C4-2B (cell line): ENCODE results near the gene OR2T29.
"Not testable (repeated sequence)": the region's sequence is repeated elsewhere in the genome, so short reads cannot be mapped to it uniquely, and the experiment has no call there.

Experiments used
- ZFX ChIP-seq: fragments of 450-650 bp; IDR thresholded peaks from 2 replicates; pipeline ENCODE4 v1.6.1; 2017
- TF ChIP-seq, protein P1 (sequence below): fragments of 450-650 bp; conservative IDR thresholded peaks from 2 replicates; pipeline ENCODE4 v1.5.1; 2017; ENCODE audit warnings: mild to moderate bottlenecking

DNA sequence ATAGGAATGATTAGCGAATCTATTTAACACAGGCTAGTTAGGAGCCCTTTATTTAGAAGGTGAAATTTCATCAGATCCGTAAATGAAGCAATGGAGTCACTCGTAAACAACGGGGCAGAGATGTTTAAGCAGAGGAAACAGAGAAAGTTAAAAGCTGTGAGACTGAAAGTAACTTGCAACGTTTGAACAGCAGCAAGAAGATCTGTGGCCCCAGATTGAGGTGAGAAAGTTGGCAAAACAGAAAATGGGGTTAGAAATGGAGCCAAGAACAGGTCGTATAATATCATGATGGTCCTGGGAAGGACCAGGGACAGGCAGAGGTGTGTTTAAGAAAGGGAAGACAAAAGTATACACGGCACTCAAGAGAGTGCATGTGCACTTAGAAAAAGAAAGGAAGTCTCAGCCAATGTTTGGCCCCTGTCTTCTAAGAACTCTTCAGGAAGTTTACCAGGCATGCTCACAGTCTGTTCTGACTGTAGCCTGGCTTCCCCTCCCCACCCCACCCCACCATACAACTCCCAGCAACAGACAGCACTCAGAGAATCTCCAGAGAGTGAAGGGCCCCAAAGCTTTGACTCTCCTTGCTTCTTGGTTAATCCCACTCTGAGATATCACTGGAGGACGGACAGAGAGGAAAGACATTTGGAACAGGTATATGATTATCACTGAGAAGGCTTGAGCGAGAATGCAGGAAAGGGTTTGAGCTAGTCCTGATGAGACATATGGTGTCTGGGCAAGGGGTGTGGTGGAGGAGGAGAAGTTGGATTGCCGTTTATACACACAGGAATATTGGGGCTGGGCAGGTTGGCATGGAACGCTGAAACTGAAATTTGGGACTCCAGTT lies 3.2 kb upstream of the OR2T29 start:
- TF ChIP-seq, protein P1, sequence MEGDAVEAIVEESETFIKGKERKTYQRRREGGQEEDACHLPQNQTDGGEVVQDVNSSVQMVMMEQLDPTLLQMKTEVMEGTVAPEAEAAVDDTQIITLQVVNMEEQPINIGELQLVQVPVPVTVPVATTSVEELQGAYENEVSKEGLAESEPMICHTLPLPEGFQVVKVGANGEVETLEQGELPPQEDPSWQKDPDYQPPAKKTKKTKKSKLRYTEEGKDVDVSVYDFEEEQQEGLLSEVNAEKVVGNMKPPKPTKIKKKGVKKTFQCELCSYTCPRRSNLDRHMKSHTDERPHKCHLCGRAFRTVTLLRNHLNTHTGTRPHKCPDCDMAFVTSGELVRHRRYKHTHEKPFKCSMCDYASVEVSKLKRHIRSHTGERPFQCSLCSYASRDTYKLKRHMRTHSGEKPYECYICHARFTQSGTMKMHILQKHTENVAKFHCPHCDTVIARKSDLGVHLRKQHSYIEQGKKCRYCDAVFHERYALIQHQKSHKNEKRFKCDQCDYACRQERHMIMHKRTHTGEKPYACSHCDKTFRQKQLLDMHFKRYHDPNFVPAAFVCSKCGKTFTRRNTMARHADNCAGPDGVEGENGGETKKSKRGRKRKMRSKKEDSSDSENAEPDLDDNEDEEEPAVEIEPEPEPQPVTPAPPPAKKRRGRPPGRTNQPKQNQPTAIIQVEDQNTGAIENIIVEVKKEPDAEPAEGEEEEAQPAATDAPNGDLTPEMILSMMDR = not testable (repeated sequence)
- not testable (repeated sequence) for TF ChIP-seq ZFX
